GM19455 (cell line): ENCODE measurements around the gene CHD2.
"Not testable (repeated sequence)": the region's sequence is repeated elsewhere in the genome, so short reads cannot be mapped to it uniquely, and the experiment has no call there.

Experiments
- ATAC-seq: cut with Tn5 transposase; IDR thresholded peaks from one replicate; pipeline ENCODE4 v1.9.1; 2021; ENCODE audit not compliant: unreplicated experiment

CHD2 gene

DNA sequence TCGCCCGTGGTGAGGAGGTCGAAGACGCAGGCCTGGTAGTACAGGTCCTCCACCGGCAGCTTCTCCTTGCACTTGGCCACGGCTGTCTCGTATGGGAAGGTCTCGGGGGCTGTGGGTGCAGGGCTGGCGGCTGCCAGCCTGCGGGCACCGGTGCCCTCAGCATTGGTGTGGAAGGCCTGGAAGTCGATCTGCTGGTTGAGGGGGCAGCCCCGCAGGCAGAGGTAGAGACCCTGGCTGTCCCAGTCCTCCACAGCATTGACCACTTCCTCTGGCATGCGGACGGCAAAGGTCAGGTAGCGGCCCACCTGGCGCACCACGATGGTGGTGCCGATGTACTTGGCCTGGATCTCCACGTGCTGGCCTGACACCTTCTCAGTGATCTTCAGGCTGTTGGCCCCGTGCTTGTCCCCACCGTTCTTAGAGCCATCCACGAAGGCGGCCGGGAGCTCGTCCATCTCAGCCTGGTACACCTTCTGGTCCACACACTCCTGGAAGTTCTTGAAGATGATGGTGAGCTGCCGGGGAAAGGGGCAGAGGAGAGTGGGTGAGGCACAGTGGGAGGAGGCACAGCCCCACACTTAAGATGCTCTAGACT lies 145.2 kb downstream of the CHD2 start:
- no peak for ATAC-seq

DNA sequence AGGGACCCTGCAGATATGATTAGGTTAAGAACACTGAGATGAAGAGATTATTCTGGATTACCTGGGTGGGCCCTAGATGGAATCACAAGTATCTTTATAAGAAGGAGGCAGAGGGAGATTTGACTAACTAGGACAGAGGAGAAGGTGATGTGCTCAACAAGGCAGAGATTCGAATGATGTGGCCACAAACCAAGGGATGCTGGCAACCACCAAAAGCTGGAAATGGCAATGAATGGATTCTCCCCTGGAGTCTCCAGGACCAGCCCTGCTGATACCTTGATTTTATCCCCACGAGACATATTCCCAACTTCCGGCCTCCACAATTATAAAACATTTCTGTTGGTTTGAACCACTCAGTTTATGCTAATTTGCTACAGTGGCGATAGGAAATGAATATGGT lies 146.0 kb downstream of the CHD2 start:
- ATAC-seq: no peak

DNA sequence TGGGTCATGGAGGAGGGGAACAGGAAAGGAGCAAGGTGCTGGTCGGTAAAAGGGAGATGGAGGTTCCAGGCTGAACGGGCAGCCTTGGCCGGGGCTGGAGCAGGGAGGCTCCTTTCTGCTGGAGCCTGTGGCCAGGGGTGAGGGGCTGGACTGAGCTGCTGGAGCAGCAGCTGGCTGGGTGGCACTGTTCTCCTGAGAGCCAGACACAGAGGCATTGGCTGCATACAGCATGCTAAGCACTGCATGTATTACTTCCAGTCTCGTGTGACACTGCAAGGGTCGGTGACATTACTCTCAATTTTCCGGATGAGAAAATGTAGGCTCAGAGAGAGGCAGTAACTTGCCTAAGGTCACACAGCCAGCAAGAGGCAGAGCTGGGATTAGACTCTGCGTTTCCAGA lies 146.6 kb downstream of the CHD2 start:
- ATAC-seq: no peak

DNA sequence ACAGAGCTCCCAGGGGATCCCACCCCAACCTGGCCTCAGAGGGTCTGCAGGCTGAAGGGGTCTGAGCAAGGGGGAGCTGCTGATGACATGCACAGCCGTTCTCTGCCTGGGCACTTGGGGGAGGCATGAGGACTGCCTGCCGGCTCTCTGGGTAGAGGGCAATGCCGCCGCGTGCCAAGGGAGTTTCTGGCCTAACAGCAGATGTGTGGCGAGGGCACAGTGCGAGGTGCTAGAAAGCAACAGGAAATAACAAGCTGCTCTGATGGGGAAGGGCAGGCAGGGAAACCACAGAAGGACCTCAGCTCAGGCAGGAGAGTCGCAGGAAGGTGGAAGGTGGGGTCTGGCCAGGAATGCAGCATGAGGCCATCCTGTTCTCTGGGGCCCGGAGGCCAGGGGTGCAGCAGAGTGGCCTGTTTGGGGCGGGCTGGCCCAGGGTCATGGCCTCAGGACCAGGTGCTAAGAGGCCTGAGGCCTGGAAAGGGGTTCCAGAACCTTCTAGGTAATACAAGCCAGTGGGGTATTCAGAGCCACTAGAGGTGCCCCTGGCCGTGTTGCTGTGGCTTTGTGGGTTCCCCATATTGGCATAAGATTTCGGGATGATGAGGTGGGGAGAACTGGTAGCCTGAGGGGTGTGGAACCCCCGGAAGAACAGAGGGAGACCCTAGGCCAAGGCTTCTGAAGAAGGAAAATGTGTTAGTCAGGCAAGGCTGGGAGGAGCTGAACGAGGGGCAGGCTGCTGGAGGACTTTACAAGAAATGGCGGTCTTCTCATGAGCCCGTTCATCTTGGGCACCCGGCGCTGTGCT lies 147.7 kb downstream of the CHD2 start:
- ATAC-seq: no peak

DNA sequence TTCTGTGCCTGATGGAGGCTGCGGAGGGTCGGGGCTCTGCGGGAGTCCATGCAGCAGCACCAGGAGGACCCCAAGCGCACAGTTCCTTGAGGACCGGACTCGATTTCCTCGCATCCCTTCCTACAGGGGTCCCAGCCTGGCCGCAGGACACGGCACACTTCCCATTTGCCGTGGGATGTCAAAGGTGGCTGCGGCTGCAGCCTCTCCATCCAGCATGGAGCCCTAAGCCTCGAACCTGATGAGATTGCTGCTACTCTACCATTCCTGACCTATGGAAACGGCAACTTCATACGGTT lies 148.2 kb downstream of the CHD2 start:
- ATAC-seq: no peak

DNA sequence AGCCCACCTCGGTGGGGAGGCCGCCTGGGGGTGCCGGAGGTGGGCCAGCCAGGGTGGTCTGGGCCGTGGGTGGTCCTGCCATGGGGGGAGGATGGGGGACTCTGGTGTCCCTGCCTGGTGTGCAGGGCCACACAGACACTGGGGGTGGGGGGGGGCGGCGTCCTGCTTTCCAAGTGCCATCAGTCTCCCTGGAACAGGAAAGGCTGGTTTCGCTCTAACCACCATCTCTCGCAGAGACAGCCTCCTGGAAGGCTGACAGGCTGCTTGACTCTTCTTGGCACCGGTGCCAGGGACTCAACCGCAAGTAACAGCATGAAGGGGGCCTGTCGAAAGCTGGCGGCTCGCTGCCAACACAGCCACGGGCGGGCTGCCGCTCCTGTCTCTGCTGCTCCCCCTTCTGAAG lies 148.6 kb downstream of the CHD2 start:
- ATAC-seq: no peak

DNA sequence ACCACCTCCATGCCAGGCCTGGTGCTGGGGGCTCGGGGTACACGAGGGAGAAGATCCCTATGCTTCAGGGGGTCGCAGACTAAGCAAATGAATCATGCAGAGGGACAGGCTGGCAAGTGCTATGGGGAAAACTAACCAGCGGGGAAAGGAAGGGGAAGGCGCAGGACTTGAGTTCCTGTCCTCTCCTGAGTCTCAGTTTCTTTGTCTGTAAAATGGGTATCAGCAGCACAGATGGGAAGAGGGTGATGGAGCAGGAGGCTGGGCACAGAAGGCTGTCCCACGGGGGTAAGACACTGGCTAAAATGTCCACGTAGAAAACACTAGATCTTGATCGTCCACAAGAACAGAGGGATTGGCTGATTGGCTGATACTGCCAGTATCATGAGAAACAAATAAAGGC lies 149.1 kb downstream of the CHD2 start:
- ATAC-seq: no peak

DNA sequence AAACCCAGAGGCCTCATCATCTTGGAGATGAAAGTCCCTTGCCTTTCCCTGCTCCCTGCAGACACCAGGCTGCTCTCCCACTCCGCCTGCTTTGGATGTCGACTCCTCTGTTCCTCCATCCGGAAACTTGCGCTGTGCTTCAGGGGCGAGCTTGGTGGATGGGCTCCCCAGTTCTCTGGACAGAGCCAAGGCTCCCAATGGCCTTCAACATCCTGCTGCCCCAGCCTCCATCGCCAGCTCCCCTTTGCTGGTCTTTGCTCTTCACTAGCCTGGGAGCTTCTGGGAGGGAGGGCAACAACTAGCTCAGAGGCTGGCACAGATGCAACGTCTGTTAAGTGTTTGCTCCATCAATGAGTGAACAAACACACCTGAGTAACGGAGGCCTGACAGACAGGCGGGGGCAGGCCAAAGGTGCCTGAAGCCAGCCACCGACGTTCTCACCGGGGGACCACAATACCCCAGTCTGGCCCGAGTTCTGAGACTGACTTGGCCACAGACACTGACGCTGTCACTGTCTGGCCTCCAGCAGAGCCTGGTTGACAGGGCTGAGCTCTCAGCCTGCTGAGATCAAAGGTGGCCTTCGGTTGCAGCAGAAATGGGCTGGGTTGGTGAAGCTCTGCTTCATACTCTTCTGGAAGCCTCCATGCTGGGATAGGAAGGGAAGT lies 149.9 kb downstream of the CHD2 start:
- no peak for ATAC-seq

DNA sequence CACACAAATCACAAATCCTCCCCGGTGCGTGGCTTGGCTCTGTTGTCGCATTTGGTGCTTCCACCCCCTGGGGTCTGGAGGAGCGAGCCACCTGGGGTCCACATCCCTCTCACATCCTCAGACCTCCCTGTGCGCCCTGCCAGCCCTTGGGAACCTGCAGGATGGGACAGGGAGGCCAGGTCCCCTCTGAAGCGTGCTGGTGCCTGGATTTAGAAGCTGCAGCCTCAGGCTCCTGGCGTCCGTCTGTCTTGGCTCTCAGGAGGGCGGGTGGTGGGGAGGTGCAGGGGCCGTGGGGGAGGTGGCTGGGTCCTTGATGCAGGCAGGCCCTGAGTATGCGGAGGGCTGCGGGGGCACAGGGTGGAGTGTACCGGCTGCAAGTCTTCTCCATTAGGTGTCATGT lies 150.5 kb downstream of the CHD2 start:
- ATAC-seq: no peak

DNA sequence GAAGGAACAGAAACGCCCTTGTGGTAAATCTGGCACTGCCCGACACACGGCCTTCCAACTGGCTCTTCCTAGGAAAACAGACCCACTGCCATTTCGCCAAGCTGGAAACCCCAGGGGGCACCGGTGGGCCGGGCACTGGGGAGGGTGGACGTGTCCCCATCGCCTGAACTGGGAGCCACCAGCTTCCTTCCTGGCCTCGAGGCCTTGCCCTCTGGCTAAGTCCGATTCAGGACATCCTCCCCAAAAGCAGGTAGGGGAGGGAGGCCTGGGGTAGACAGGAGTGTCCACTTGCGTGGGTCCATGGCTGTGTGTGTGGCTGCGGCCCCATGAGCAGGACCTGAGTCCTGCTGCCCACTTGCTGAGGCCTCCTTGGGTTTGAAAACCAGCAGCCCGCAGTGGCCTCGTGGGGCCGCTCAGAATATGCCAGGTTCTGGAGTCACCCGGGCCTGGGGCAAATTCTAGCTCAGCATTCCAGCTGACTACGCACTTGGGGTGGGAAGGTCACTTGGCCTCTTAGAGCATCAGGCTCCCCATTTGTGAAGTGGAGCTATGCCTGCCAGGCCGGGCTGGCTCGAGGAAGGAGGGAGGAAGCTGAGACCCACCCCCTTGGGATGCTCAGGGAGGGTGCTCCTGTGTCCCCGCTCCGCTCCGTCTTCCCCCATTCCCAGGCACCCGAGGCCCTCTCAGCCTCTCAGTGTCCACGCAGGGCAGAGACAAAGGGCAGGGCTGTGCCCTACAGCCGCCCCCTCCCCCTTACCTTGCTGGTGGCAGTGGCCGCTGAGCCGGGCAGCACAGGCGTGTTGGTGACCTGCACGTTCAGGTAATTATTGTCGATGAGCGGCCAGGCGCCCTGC lies 151.3 kb downstream of the CHD2 start:
- ATAC-seq: no peak

DNA sequence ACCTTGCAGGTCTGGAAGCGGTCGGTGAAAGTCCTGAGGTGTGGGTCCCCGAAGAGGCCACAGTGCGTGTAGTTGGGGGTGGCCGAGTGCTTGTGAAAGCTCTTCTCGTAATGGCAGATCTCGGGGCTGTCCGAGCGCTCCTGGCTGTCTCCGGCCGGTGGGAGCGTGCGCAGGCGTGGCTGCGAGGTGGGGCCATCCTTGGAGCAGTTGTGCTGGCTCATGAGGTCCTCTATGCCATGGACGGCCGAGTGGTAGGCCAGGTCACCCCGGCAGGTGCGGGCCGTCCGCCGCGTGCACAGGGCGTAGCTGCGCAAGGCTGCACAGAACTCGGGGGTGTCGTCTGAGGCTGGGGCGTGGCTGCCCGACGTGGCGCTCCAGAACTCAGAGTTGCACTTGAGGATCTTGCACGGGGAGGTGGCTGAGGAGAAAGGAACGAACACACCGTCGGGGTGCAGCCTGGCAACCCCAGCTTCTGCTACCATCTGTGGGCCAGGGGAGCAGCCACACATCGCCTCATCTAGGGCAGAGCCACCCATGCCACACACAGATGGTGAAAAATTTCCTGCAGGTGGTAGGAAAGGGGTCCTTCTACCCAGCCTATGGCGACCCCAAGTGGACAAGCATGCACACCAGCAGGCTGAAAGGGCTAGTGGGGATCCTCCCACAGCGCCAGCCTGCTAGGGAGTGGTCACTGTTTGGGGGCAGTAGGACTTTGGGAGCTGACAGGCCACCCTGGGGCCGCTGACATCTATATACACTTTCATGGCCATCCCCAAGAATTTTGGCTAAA lies 152.2 kb downstream of the CHD2 start:
- ATAC-seq: no peak

DNA sequence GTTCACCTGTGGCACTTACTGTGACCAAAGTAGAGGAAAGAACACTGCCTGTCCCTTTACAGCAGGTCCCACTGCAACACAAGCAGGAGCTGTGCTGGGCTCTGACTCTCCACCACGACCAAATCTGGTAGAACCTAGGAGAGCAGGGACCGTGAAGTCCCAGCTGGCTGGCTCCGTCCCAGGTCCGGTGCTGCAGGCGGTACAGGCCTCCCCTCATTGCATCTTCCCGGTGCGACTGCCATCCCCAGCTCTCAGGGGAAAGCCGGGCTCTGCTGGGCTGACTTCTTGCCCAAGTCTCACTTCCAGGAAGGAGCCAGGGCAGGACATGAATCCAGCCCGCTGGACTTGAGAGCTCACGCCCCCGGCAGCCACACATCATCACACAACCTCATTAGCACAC lies 155.1 kb downstream of the CHD2 start:
- no peak for ATAC-seq

DNA sequence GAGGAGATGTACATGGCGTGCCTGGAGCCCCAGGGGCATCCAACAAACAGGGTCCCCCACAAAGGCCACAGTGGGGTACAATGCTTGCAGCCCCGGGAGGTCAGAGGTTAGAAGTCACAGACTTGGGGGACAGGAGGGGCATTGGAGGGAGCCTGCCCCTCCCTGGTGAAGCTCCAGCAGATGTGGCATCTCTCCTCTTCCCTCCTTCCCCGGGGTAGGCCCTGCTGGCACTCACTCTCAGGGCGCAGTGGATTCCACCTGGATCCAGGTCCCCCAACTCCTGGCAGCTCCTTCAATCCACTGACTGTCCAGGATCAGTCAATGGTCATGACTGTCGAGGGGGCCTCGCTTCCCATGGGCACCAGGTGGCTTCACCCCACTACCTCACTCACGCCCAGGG lies 156.7 kb downstream of the CHD2 start:
- ATAC-seq: no peak

DNA sequence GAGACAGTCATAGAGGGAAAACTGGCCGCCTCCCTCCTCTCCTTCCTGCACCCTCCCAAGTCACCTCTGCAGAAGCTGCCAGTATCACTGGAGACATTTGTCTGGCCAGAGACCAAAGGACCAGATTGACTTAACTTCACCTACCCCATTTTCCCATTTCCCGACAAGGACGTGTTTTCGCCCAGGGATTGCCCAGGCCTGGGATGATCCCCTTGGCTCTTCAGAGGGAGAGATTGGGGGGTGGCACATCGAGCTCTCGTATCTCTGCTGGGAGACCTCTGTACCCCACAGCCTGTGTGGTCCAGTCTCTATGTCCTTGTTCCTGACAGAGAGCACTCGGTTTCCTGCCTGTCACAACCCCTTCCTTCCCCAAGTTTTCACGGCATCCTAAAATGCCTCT lies 157.5 kb downstream of the CHD2 start:
- ATAC-seq: no peak

DNA sequence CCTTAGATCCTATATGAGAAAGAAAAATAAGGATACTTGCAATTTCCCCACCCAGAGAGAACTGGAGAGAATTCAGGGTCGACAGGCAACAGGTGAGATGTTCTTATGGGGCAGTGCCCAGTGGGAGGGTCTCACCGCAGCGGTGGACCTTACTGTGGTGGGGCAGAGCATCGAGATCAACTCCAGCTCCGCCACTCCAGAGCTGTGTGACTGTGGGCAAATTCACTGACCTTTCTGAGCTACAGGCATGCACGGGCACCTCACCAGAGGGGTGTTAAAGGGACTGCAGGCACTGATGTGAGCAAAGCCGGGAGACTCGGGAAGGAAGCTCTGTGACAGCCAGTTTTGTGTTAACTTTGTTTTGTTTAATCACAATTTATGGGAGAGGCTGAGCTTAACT lies 158.0 kb downstream of the CHD2 start:
- ATAC-seq: no peak

DNA sequence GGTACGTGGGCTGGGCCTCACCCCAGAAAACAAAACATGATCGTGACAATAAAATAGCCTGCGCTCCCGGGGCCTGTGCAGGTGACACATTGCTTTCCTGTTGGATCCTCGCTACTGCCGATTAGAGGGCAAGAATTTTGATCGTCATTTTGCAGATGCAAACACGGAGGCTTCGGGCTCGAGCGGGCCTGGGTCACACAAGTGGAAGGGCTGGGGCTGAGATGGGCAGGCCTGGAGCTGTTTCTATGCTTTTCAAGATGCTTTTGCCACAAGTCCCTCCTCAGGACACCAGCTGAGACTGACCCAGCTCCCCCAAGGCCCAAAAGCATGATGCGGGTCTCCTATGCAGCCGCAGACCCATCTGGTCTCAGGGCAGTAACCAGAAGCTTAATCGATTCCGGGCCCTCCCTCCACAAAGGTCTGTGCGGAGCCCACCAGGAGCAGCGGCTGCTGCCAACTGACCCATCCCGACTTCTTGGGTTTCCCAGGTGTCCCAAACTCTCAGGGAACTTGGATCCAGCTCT lies 158.8 kb downstream of the CHD2 start:
- no peak for ATAC-seq

DNA sequence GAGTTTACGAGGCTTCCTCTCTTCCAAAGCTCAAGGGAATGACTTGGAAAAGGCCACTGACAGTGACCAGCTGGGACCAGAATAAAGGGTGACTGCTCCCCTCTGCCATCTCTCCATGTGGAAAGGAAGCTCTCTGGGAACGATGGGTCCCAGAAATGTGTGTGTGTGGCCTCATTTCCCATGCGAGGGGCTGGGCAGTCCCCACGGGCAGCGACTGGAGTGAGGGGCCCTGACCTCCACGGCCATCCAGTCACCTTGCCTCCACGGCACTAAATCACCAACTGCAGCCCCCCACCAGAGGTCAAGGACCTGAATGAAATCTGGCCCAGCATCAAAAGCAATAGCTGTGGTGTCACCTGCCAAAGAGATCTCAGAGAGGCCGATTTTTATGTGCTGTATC lies 159.3 kb downstream of the CHD2 start:
- no peak for ATAC-seq

DNA sequence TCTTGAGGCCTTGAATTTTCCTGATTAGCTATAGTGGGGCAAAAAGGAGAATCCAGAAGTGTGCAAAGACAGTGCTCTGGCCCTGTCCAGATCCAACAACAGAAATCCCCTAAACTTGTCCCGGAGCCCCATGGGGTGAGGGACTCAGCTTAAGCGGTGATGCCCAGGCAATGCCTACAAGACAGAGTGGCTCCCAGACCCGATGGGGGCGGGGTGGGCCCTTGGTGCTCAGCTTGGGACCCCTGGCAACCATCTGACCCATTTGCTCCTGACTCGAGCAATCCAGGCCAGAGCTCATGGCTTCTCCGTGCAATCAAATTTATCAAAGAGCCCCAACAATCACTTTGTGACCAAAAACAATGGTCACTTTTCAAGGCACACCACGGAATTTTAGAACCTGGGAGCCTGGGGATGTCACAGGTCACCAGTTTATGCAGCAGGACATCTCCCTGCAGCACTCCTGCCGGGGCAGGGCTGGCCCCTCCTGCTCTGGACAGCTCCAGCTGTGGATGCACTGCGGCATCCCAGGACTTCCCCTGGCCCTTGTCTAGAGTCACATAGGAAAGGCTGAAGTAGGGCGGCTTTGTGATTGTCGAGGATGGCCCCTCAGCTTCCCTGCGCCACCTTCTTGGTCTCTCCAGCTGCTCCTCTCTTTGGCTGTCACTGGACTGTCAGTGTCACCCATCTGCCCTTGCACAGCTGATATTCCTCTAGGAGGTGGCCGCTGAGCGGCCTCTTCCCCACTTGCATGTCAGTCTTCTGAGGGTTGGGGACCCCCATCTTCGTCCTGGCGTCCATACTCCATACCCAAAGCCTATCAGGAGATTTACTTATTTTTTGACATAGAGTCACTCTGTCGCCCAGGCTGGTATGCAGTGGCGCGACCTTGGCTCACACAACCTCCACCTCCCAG lies 160.5 kb downstream of the CHD2 start:
- no peak for ATAC-seq

DNA sequence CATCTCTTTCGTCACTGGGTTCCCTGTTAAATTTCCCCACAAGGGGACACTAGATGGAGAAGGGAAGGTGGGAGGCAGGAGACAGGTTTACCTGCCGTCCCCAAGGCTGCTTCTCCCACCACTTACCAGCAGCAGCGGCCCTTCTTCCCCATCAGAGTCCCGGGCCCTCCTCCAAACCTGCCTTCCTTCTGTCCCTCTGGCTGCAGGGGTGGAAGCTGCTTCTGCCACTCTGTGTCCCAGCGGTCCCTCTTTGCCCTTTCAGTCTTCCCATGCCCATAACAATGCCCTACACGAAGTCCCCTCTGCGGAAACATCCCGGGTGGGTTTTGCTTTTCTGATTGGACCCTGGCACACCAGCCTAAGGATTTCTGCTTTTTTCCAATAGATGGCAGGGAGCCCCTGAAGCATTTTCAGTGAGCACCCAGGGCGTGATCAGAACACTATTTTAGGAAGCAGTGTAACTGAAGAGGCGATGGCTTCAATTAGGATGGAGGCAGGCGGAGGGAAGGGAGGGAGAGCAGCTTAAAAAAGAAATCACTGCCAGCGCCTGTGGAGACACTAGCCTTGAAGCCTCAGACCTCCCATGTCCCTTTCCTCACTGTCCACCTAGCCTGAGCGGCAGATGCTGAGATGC lies 162.6 kb downstream of the CHD2 start:
- ATAC-seq: not testable (repeated sequence)
